MCF 10A (cell line): ENCODE data around the gene CBFA2T3. TPM values are rescaled to one million over a fixed set of nuclear protein-coding genes. Genes with fewer than 3 reads are reported as not detected.

Experiments
- BruUV-seq: library from RNA; stranded (reverse); fragments of 400-500 nt; replicated peaks from 2 replicates; lab custom pipeline; 2021; lab: Mats Ljungman, UMichigan
- CTCF ChIA-PET: fragments of 300-600 bp; sonication (Branson Sonifier 250); formaldehyde crosslinking; extraction: SDS; loops from one replicate; lab custom pipeline; 2021; ENCODE audit warnings: antibody characterized with exemption, inconsistent platforms; lab: Yijun Ruan, JAX
- POLR2A ChIA-PET: fragments of 300-600, 350-650 bp; sonication (Branson Sonifier 250); formaldehyde crosslinking; extraction: SDS; loops from one replicate; lab custom pipeline; 2020; ENCODE audit warnings: antibody characterized with exemption, inconsistent platforms; lab: Yijun Ruan, JAX
- DNase-seq: peaks from one replicate; pipeline ENCODE4 v3.0.0-alpha.2; 2018; ENCODE audit not compliant: unreplicated experiment
- H3K27ac Mint-ChIP-seq: one replicate; pipeline ENCODE4 v1.8.0; 2022; ENCODE audit warnings: mild to moderate bottlenecking, low read depth, mixed read lengths; ENCODE audit not compliant: unreplicated experiment
- H3K27me3 Mint-ChIP-seq: one replicate; pipeline ENCODE4 v1.8.0; 2022; ENCODE audit warnings: mixed read lengths; ENCODE audit not compliant: insufficient read depth, unreplicated experiment
- H3K36me3 Mint-ChIP-seq: one replicate; pipeline ENCODE4 v1.8.0; 2022; ENCODE audit warnings: mild to moderate bottlenecking, moderate library complexity, mixed read lengths; ENCODE audit not compliant: insufficient read depth, unreplicated experiment
- H3K4me1 Mint-ChIP-seq: one replicate; pipeline ENCODE4 v1.8.0; 2022; ENCODE audit warnings: mixed read lengths; ENCODE audit not compliant: insufficient read depth, unreplicated experiment
- H3K4me3 Mint-ChIP-seq: one replicate; pipeline ENCODE4 v1.8.0; 2022; ENCODE audit warnings: mild to moderate bottlenecking, moderate library complexity, mixed read lengths; ENCODE audit not compliant: unreplicated experiment
- H3K9me3 Mint-ChIP-seq: one replicate; pipeline ENCODE4 v1.8.0; 2022; ENCODE audit warnings: mixed read lengths; ENCODE audit not compliant: unreplicated experiment
- CTCF ChIP-seq: fragments of 200-600 bp; IDR thresholded peaks from one replicate; pipeline ENCODE4 v1.8.0; 2022; ENCODE audit warnings: antibody characterized with exemption, mild to moderate bottlenecking; ENCODE audit not compliant: unreplicated experiment
- intact Hi-C: fragments of 100-400 bp; cut with micrococcal nuclease; formaldehyde crosslinking; loops from 2 replicates; pipeline ENCODE4 v1.14.1; 2022
- total RNA-seq: library from RNA; stranded (reverse); gene quantifications from 2 replicates; pipeline ENCODE4 v1.2.3, GENCODE V29; 2022

Gene CBFA2T3
- total RNA-seq, 1 experiment from 2014 or later = not detected

- intact Hi-C loops = no loop called here
- no peak overlapping the region for H3K27ac Mint-ChIP-seq
- H3K9me3 Mint-ChIP-seq = no peaks in the 10 kb centered on the region
- POLR2A ChIA-PET = interaction anchor here (2.7 kb wide), 1 partner anchor 22 kb away, joined by 8 read pairs; the partner anchor contains the start of genes GALNS and TRAPPC2L
- no peaks in the 10 kb centered on the region for H3K36me3 Mint-ChIP-seq
- peaks cover 40% of the 10 kb centered on the region for H3K27me3 Mint-ChIP-seq
- H3K4me3 Mint-ChIP-seq = no peak overlapping the region
- BruUV-seq = no TSS peak
- TF ChIP-seq CTCF = no peak
- CTCF ChIA-PET = interaction anchor here (0.7 kb wide), 1 partner anchor 63 kb away, joined by 3 read pairs; no protein-coding TSS in a partner anchor
- H3K4me1 Mint-ChIP-seq = peaks cover 13% of the 10 kb centered on the region
- DNase-seq = no peak
Observed at GRCh38 chr16:88878967-88879787, 97.8 kb downstream of the CBFA2T3 start.

GRCh38 chr16:88878356-88878755 is 98.7 kb downstream of the CBFA2T3 start:
- Mint-ChIP-seq H3K36me3 (no peaks in the 10 kb centered on the region), H3K27ac (no peak overlapping the region), H3K4me1 (peaks cover 13% of the 10 kb centered on the region), H3K4me3 (no peak overlapping the region), H3K27me3 (peaks cover 42% of the 10 kb centered on the region), H3K9me3 (no peaks in the 10 kb centered on the region)
- CTCF ChIA-PET = no interaction called here
- POLR2A ChIA-PET = no interaction called here
- TF ChIP-seq CTCF = no peak
- no peak for DNase-seq
- intact Hi-C loops = no loop called here
- BruUV-seq = no TSS peak

GRCh38 chr16:88877564-88878289 is 99.3 kb downstream of the CBFA2T3 start:
- no peak overlapping the region for H3K27ac Mint-ChIP-seq
- ChIA-PET POLR2A (no interaction called here), CTCF (interaction anchor here (0.6 kb wide), 1 partner anchor 319 kb away, joined by 3 read pairs; no protein-coding TSS in a partner anchor)
- H3K4me3 Mint-ChIP-seq = no peak overlapping the region
- peaks cover 42% of the 10 kb centered on the region for H3K27me3 Mint-ChIP-seq
- H3K4me1 Mint-ChIP-seq = peaks cover 13% of the 10 kb centered on the region
- DNase-seq = no peak
- no peaks in the 10 kb centered on the region for H3K36me3 Mint-ChIP-seq
- no peaks in the 10 kb centered on the region for H3K9me3 Mint-ChIP-seq
- BruUV-seq = no TSS peak
- intact Hi-C loops = no loop called here
- no peak for TF ChIP-seq CTCF
